IMR-90 (cell line): ENCODE data around the gene SEC14L1. TPM values are rescaled to one million over a fixed set of nuclear protein-coding genes. Genes with fewer than 3 reads are reported as not detected.

Experiments
- ATAC-seq: fragments of 200-7000 bp; cut with Tn5 transposase; 2 replicates; pipeline ENCODE4 v1.9.1; 2020; ENCODE audit warnings: low read depth, mild to moderate bottlenecking, moderate library complexity
- BruUV-seq: library from RNA; stranded (reverse); fragments of 400-500 nt; replicated peaks from 2 replicates; lab custom pipeline; 2021; lab: Mats Ljungman, UMichigan
- CTCF ChIA-PET: fragments of 300-600 bp; formaldehyde crosslinking; extraction: SDS; loops from one replicate; lab custom pipeline; 2021; ENCODE audit warnings: antibody characterized with exemption; lab: Yijun Ruan, JAX
- POLR2A ChIA-PET: fragments of 300-600 bp; sonication (Branson Sonifier 250); formaldehyde crosslinking; loops from one replicate; lab custom pipeline; 2022; ENCODE audit warnings: antibody characterized with exemption; ENCODE audit not compliant: unreplicated experiment; lab: Charles Lee
- DNase-seq: peaks from one replicate; pipeline ENCODE4 v3.0.0; 2013
- H2AFZ ChIP-seq: replicated peaks from 2 replicates; pipeline ENCODE3; 2013; ENCODE audit warnings: low read length, mild to moderate bottlenecking; ENCODE audit not compliant: poor library complexity
- H2AK5ac ChIP-seq: 2 replicates; pipeline ENCODE4 v1.6.1; 2013; ENCODE audit warnings: low read depth, low read length, inconsistent platforms
- H2AK9ac ChIP-seq: replicated peaks from 2 replicates; pipeline ENCODE3; 2013; ENCODE audit warnings: mild to moderate bottlenecking, low read depth, low read length, moderate library complexity; ENCODE audit not compliant: poor library complexity
- H2BK120ac ChIP-seq: 2 replicates; pipeline ENCODE4 v1.6.1; 2013; ENCODE audit warnings: low read depth, low read length, inconsistent platforms
- H2BK15ac ChIP-seq: 3 replicates; pipeline ENCODE4 v1.6.1; 2013; ENCODE audit warnings: low read depth, low read length, inconsistent platforms
- H2BK20ac ChIP-seq: 2 replicates; pipeline ENCODE4 v1.6.1; 2013; ENCODE audit warnings: low read depth, mild to moderate bottlenecking, inconsistent platforms, low read length, moderate library complexity
- H2BK5ac ChIP-seq: 2 replicates; pipeline ENCODE4 v1.6.1; 2013; ENCODE audit warnings: mild to moderate bottlenecking, low read depth, low read length, inconsistent platforms; ENCODE audit not compliant: poor library complexity, severe bottlenecking
- H3K14ac ChIP-seq: replicated peaks from 2 replicates; pipeline ENCODE4 v1.6.1; 2013; ENCODE audit warnings: low read depth, low read length, inconsistent platforms
- H3K18ac ChIP-seq: 2 replicates; pipeline ENCODE4 v1.6.1; 2013; ENCODE audit warnings: low read depth, low read length, control low read depth
- H3K23ac ChIP-seq: 2 replicates; pipeline ENCODE4 v1.6.1; 2013; ENCODE audit warnings: low read depth, low read length, inconsistent platforms
- H3K27ac ChIP-seq: 2 replicates; pipeline ENCODE4 v1.5.1; 2013; ENCODE audit warnings: mild to moderate bottlenecking, control low read depth, low read length; ENCODE audit not compliant: insufficient read depth
- H3K27me3 ChIP-seq: 2 replicates; pipeline ENCODE4 v1.6.1; 2013; ENCODE audit warnings: low read length; ENCODE audit not compliant: control insufficient read depth, insufficient read depth
- H3K36me3 ChIP-seq: 2 replicates; pipeline ENCODE4 v1.6.1; 2013; ENCODE audit warnings: low read length, mixed read lengths; ENCODE audit not compliant: control insufficient read depth, insufficient read depth
- H3K4ac ChIP-seq: 2 replicates; pipeline ENCODE4 v1.6.1; 2013; ENCODE audit warnings: low read depth, low read length, inconsistent platforms
- H3K4me1 ChIP-seq: 2 replicates; pipeline ENCODE4 v1.6.1; 2013; ENCODE audit warnings: low read length, mixed read lengths; ENCODE audit not compliant: control insufficient read depth, insufficient read depth
- H3K4me2 ChIP-seq: 2 replicates; pipeline ENCODE4 v1.6.1; 2013; ENCODE audit warnings: low read depth, mild to moderate bottlenecking, control low read depth, low read length, moderate library complexity
- H3K4me3 ChIP-seq: 2 replicates; pipeline ENCODE4 v1.5.1; 2013; ENCODE audit warnings: low read depth, mild to moderate bottlenecking, control low read depth, low read length, moderate library complexity; ENCODE audit not compliant: insufficient read depth
- H3K56ac ChIP-seq: 2 replicates; pipeline ENCODE4 v1.6.1; 2013; ENCODE audit warnings: low read length, inconsistent platforms; ENCODE audit not compliant: insufficient read depth; ENCODE audit errors: extremely low read depth
- H3K79me1 ChIP-seq, 2 experiments: 2 replicates each; pipeline ENCODE4 v1.6.1; 2013; ENCODE audit warnings: low read length in 2 of 2, inconsistent platforms in 1 of 2, low read depth in 1 of 2
- H3K9ac ChIP-seq: 2 replicates; pipeline ENCODE4 v1.6.1; 2013; ENCODE audit warnings: low read depth, low read length, control low read depth
- H3K9me1 ChIP-seq: 2 replicates; pipeline ENCODE4 v1.6.1; 2013; ENCODE audit warnings: low read length, inconsistent platforms; ENCODE audit not compliant: insufficient read depth
- H3K9me3 ChIP-seq: 2 replicates; pipeline ENCODE4 v1.6.1; 2013; ENCODE audit warnings: low read length; ENCODE audit not compliant: control insufficient read depth, insufficient read depth
- H4K20me1 ChIP-seq: 2 replicates; pipeline ENCODE4 v1.6.1; 2013; ENCODE audit warnings: low read length, inconsistent platforms; ENCODE audit not compliant: insufficient read depth
- H4K5ac ChIP-seq: 2 replicates; pipeline ENCODE4 v1.6.1; 2013; ENCODE audit warnings: mild to moderate bottlenecking, low read depth, low read length, control low read depth
- H4K8ac ChIP-seq, 2 experiments: 2 replicates each; pipeline ENCODE4 v1.6.1; 2013; ENCODE audit warnings: low read depth in 2 of 2, low read length in 2 of 2, control low read depth in 1 of 2, inconsistent platforms in 1 of 2
- H4K91ac ChIP-seq: 2 replicates; pipeline ENCODE4 v1.6.1; 2013; ENCODE audit warnings: low read depth, low read length, inconsistent platforms; ENCODE audit not compliant: insufficient read depth
- FOS ChIP-seq: fragments of 150-350 bp; IDR thresholded peaks from 2 replicates; pipeline ENCODE4 v1.6.1; 2016; ENCODE audit warnings: low read depth, low read length
- MAFK ChIP-seq: IDR thresholded peaks from 2 replicates; pipeline ENCODE4 v1.6.1; 2012; ENCODE audit warnings: low read depth, low read length, improper control_type of control experiment
- MAZ ChIP-seq: IDR thresholded peaks from 2 replicates; pipeline ENCODE4 v1.6.1; 2012; ENCODE audit warnings: low read depth, mild to moderate bottlenecking, low read length, improper control_type of control experiment, moderate library complexity, borderline replicate concordance
- MXI1 ChIP-seq: IDR thresholded peaks from 2 replicates; pipeline ENCODE4 v1.6.1; 2012; ENCODE audit warnings: low read depth, mild to moderate bottlenecking, low read length, moderate library complexity, borderline replicate concordance
- WGBS, 2 experiments: methylation state at CpG; one replicate each; pipeline versions ENCODE4 v1.1.5 to v1.1.7; 2013; ENCODE audit warnings: missing lambda C conversion rate in 2 of 2; ENCODE audit not compliant: insufficient read length in 1 of 2; ENCODE audit errors: extremely low coverage in 2 of 2; 5-methylcytosine and 5-hydroxymethylcytosine counted together
- dilution Hi-C: fragments of 300-500 bp; cut with HindIII; formaldehyde crosslinking; loops from one replicate; pipeline ENCODE4 v1.14.3; 2018; ENCODE audit warnings: low sequenced_read_pairs; ENCODE audit not compliant: unreplicated experiment
- in situ Hi-C: fragments of 300-500 bp; cut with MboI; formaldehyde crosslinking; loops from 3 replicates; pipeline ENCODE4 v1.14.3; 2019; ENCODE audit warnings: low sequenced_read_pairs, inconsistent platforms, mixed read lengths
- intact Hi-C: fragments of 100-400 bp; cut with micrococcal nuclease; formaldehyde crosslinking; loops from 2 replicates; pipeline ENCODE4 v1.10.0; 2022
- polyA plus RNA-seq, 3 experiments: library from polyadenylated mRNA; depleted of rRNA; stranded (reverse); fragments of >200 nt; gene quantifications; 2 replicates each; pipeline ENCODE4 v1.2.3, GENCODE V29; 2012; ENCODE audit warnings: low replicate concordance in 1 of 3
- total RNA-seq: library from RNA; depleted of rRNA; stranded (reverse); fragments of >200 nt; gene quantifications from 2 replicates; pipeline ENCODE4 v1.2.3, GENCODE V29; 2012
- TF ChIP-seq, protein P1 (sequence below): conservative IDR thresholded peaks from 2 replicates; pipeline ENCODE4 v1.5.1; 2012; ENCODE audit warnings: mild to moderate bottlenecking, low read depth, low read length, improper control_type of control experiment
- TF ChIP-seq, protein P2 (sequence below): fragments of 150-350 bp; IDR thresholded peaks from 2 replicates; pipeline ENCODE4 v1.6.1; 2016; ENCODE audit warnings: low read depth, mild to moderate bottlenecking, low read length, moderate library complexity, borderline replicate concordance

Gene SEC14L1
- total and polyA plus RNA-seq, 2 of the 4 experiments (the other 2 are of a cell fraction): 24.9 to 35.8 TPM

DNA sequence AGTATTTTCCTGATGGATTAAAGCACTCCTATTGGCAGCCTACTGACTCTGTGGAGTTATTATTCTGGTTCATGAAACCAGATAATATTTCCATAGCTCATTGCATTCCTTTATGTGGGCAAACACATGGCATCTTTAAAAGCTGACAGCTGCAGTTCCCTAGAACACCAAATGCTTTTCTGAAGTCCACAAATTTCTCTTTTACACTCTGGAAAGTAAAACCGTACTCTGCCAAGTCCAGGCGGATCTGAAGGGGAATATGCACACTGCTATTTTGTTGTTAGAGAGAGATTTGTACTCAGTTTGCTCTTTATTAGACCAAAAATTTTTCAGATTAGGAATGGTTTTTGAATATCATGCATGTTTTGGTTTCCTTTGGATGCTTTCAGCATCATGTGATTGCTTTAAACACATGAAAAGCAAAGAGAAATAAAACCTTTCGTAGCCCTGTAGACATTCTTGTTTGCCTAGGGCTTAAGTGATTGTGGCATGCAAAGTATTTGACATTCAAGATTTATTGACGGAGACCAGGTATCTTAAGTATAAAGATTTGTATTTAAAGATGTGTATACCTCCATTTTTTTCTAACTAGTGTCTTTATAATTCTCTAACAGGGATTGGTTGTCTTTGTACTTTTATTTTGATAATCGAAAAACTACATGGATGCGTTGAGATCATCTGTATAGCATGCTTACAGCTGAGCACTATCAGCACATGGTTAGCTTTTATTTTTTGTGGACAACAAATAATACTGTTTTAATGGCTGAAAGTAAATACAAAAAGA is 19.5 kb downstream of the SEC14L1 start:
- peaks cover 15% of the 10 kb centered on the region for H3K4me1 ChIP-seq

More for the DNA sequence above, 19.5 kb downstream of the SEC14L1 start:
- no peak overlapping the region for H2AFZ ChIP-seq
- H4K91ac ChIP-seq: no peak overlapping the region
- no peak overlapping the region for H3K56ac ChIP-seq
- H3K79me1 ChIP-seq: peaks cover 26 to 89% of the 10 kb centered on the region in 2 experiments
- H3K4me3 ChIP-seq: no peak overlapping the region
- no peak overlapping the region for H3K18ac ChIP-seq
- no peaks in the 10 kb centered on the region for H3K9me3 ChIP-seq
- intact Hi-C loops: no loop called here
- no peak overlapping the region for H2AK9ac ChIP-seq
- no peaks in the 10 kb centered on the region for H3K36me3 ChIP-seq
- no peak overlapping the region for H4K5ac ChIP-seq
- no peaks in the 10 kb centered on the region for H3K27me3 ChIP-seq
- dilution Hi-C loops: no loop called here
- peaks cover 16% of the 10 kb centered on the region for H3K9me1 ChIP-seq
- no peak for DNase-seq
- no peak overlapping the region for H3K9ac ChIP-seq
- H2BK15ac ChIP-seq: no peak overlapping the region
- POLR2A ChIA-PET: interaction anchor here (0.5 kb wide), 1 partner anchor 415 kb away, joined by 3 read pairs; no protein-coding TSS in a partner anchor
- ATAC-seq: peak; percentile 33
- no peak overlapping the region for H2BK5ac ChIP-seq
- H3K4ac ChIP-seq: no peak overlapping the region
- no peak overlapping the region for H3K23ac ChIP-seq
- peak overlapping the region; percentile 54; the same call in 1 of the 2 replicates for H3K4me2 ChIP-seq
- H2BK20ac ChIP-seq: no peak overlapping the region
- CTCF ChIA-PET: interaction anchor here (0.9 kb wide), 1 partner anchor 9 kb away, joined by 3 read pairs; no protein-coding TSS in a partner anchor
- H4K8ac ChIP-seq: no peak overlapping the region
- peaks cover 69% of the 10 kb centered on the region for H4K20me1 ChIP-seq
- 80% methylated on average over 1 of the region's 6 CpGs; no CpG with 5 or more reads in 1 of the 2 experiments for WGBS, 2 experiments
- BruUV-seq: no TSS peak
- H2BK120ac ChIP-seq: no peak overlapping the region
- TF ChIP-seq FOS: no peak
- peak; percentile 41; the same call in 1 of the 2 replicates for TF ChIP-seq MXI1
- no peak for TF ChIP-seq MAZ
- TF ChIP-seq, protein P1, sequence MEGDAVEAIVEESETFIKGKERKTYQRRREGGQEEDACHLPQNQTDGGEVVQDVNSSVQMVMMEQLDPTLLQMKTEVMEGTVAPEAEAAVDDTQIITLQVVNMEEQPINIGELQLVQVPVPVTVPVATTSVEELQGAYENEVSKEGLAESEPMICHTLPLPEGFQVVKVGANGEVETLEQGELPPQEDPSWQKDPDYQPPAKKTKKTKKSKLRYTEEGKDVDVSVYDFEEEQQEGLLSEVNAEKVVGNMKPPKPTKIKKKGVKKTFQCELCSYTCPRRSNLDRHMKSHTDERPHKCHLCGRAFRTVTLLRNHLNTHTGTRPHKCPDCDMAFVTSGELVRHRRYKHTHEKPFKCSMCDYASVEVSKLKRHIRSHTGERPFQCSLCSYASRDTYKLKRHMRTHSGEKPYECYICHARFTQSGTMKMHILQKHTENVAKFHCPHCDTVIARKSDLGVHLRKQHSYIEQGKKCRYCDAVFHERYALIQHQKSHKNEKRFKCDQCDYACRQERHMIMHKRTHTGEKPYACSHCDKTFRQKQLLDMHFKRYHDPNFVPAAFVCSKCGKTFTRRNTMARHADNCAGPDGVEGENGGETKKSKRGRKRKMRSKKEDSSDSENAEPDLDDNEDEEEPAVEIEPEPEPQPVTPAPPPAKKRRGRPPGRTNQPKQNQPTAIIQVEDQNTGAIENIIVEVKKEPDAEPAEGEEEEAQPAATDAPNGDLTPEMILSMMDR: no peak
- no peak for TF ChIP-seq MAFK
- TF ChIP-seq, protein P2, sequence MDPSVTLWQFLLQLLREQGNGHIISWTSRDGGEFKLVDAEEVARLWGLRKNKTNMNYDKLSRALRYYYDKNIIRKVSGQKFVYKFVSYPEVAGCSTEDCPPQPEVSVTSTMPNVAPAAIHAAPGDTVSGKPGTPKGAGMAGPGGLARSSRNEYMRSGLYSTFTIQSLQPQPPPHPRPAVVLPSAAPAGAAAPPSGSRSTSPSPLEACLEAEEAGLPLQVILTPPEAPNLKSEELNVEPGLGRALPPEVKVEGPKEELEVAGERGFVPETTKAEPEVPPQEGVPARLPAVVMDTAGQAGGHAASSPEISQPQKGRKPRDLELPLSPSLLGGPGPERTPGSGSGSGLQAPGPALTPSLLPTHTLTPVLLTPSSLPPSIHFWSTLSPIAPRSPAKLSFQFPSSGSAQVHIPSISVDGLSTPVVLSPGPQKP: no peak
- in situ Hi-C loops: no loop called here
- no peak overlapping the region for H2AK5ac ChIP-seq
- no peak overlapping the region for H3K27ac ChIP-seq
- H3K14ac ChIP-seq: no peak overlapping the region
